Hepatocyte (in vitro differentiated cells): Measurements from ENCODE around the gene SDK1. TPM values are rescaled to one million over a fixed set of nuclear protein-coding genes. Genes with fewer than 3 reads are reported as not detected.

Source experiments
- DNase-seq: peaks from one replicate; pipeline ENCODE4 v3.0.0-alpha.2; 2016; ENCODE audit warnings: low spot score
- H2AFZ ChIP-seq: fragments of 200-600 bp; sonication (generic); 2 replicates; pipeline ENCODE4 v1.6.0; 2016; ENCODE audit warnings: antibody characterized with exemption, mild to moderate bottlenecking
- H3K27ac ChIP-seq: fragments of 200-600 bp; sonication (generic); 2 replicates; pipeline ENCODE4 v1.5.1; 2016; ENCODE audit warnings: mild to moderate bottlenecking
- H3K27me3 ChIP-seq: fragments of 200-600 bp; sonication (generic); 2 replicates; pipeline ENCODE4 v1.6.1; 2016
- H3K36me3 ChIP-seq: fragments of 200-600 bp; sonication (generic); replicated peaks from 2 replicates; pipeline ENCODE4 v1.5.1; 2016; ENCODE audit warnings: low read depth; ENCODE audit not compliant: insufficient read depth
- H3K4me1 ChIP-seq: fragments of 200-600 bp; sonication (generic); 2 replicates; pipeline ENCODE4 v1.5.1; 2016; ENCODE audit warnings: mild to moderate bottlenecking, moderate library complexity; ENCODE audit not compliant: insufficient read depth
- H3K4me2 ChIP-seq: fragments of 200-600 bp; sonication (generic); 2 replicates; pipeline ENCODE4 v1.6.0; 2016
- H3K4me3 ChIP-seq: fragments of 200-600 bp; sonication (generic); 2 replicates; pipeline ENCODE4 v1.5.1; 2016; ENCODE audit warnings: mild to moderate bottlenecking
- H3K79me2 ChIP-seq: fragments of 200-600 bp; sonication (generic); 2 replicates; pipeline ENCODE4 v1.6.0; 2017; ENCODE audit warnings: mild to moderate bottlenecking
- H3K9me2 ChIP-seq: fragments of 200-600 bp; sonication (generic); replicated peaks from 2 replicates; pipeline ENCODE4 v1.6.0; 2017; ENCODE audit warnings: mild to moderate bottlenecking; ENCODE audit not compliant: insufficient read depth
- H3K9me3 ChIP-seq: fragments of 200-600 bp; sonication (generic); 2 replicates; pipeline ENCODE4 v1.5.1; 2016; ENCODE audit warnings: low read depth, mild to moderate bottlenecking
- H4K20me1 ChIP-seq: fragments of 200-600 bp; sonication (generic); 2 replicates; pipeline ENCODE4 v1.6.0; 2016; ENCODE audit warnings: mild to moderate bottlenecking; ENCODE audit not compliant: insufficient read depth, poor library complexity, severe bottlenecking
- CTCF ChIP-seq: fragments of 200-600 bp; sonication (generic); IDR thresholded peaks from 2 replicates; pipeline ENCODE4 v1.5.1; 2016; ENCODE audit warnings: antibody characterized with exemption, mild to moderate bottlenecking; ENCODE audit not compliant: poor library complexity
- EZH2 ChIP-seq: fragments of 200-600 bp; sonication (generic); IDR thresholded peaks from 2 replicates; pipeline ENCODE4 v1.6.1; 2016; ENCODE audit warnings: antibody characterized with exemption, mild to moderate bottlenecking, borderline replicate concordance
- EZH2phosphoT487 ChIP-seq: fragments of 200-600 bp; sonication (generic); IDR thresholded peaks from one replicate; pipeline ENCODE4 v1.6.1; 2018; ENCODE audit warnings: antibody characterized with exemption, mild to moderate bottlenecking, low read depth, moderate library complexity; ENCODE audit not compliant: unreplicated experiment, severe bottlenecking
- WGBS: methylation state at CpG from one replicate; pipeline ENCODE4 v1.1.6; 2016; ENCODE audit warnings: low lambda C conversion rate; ENCODE audit errors: missing lambda C conversion rate; 5-methylcytosine and 5-hydroxymethylcytosine counted together
- polyA plus RNA-seq: library from polyadenylated mRNA; unstranded; fragments of >200 nt; fragmentation: Nextera tagmentation; extraction: Ambion mirVana; gene quantifications from 2 replicates; pipeline ENCODE4 v1.2.1, GENCODE V29; 2016
- total RNA-seq: library from RNA; depleted of rRNA; stranded (reverse); fragments of >200 nt; gene quantifications from 2 replicates; pipeline ENCODE4 v1.2.3, GENCODE V29; 2014

Gene SDK1
- total and polyA plus RNA-seq, 2 experiments from 2014 or later = 4.3 to 10.0 TPM

- no peak for DNase-seq
- Histone ChIP-seq H2AFZ (no peak overlapping the region), H3K4me1 (no peaks in the 10 kb centered on the region), H3K4me3 (no peak overlapping the region), H3K4me2 (no peak overlapping the region), H4K20me1 (no peaks in the 10 kb centered on the region), H3K27me3 (no peaks in the 10 kb centered on the region), H3K36me3 (no peaks in the 10 kb centered on the region), H3K9me2 (no peaks in the 10 kb centered on the region), H3K79me2 (no peaks in the 10 kb centered on the region), H3K27ac (no peak overlapping the region), H3K9me3 (peaks cover 16% of the 10 kb centered on the region)
- 71% methylated on average over 8 of the region's 8 CpGs for WGBS
- no peak for TF ChIP-seq CTCF
- TF ChIP-seq EZH2phosphoT487 = no peak
- no peak for TF ChIP-seq EZH2
Measured at GRCh38 chr7:3778345-3778744, 477.3 kb downstream of the SDK1 start.

DNA sequence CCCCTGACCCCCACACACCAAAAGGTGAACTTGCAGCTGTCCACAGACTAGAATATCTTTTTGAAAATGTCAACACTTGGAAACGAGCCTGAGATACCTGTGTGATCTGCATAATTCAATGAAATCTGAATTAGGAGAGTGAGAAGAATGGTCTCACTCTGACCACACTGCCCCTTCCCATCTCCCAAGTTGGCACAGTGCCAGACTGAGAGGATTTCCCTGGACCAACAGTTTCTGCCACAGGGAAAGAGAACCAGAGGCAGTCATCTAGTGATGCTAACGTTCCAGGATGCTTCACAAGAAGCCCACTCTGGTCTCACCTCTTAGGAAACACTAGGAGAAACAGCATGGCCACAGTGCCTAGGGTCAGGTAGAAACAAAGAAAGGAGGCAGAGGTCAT lies 479.0 kb downstream of the SDK1 start:
- no peak overlapping the region for H3K4me2 ChIP-seq
- peaks cover 16% of the 10 kb centered on the region for H3K9me3 ChIP-seq
- WGBS = 96% methylated on average over 2 of the region's 2 CpGs
- no peaks in the 10 kb centered on the region for H3K4me1 ChIP-seq
- H2AFZ ChIP-seq = no peak overlapping the region
- no peaks in the 10 kb centered on the region for H3K27me3 ChIP-seq
- no peaks in the 10 kb centered on the region for H3K79me2 ChIP-seq
- DNase-seq = no peak
- no peak for TF ChIP-seq EZH2phosphoT487
- TF ChIP-seq EZH2 = no peak
- TF ChIP-seq CTCF = no peak
- no peak overlapping the region for H3K4me3 ChIP-seq
- H3K27ac ChIP-seq = no peak overlapping the region
- H4K20me1 ChIP-seq = no peaks in the 10 kb centered on the region
- no peaks in the 10 kb centered on the region for H3K36me3 ChIP-seq
- no peaks in the 10 kb centered on the region for H3K9me2 ChIP-seq

GRCh38 chr7:3780525-3780924 lies 479.5 kb downstream of the SDK1 start:
- H3K9me2 ChIP-seq = no peaks in the 10 kb centered on the region
- no peak overlapping the region for H3K27ac ChIP-seq
- H3K4me1 ChIP-seq = no peaks in the 10 kb centered on the region
- 95% methylated on average over 2 of the region's 2 CpGs for WGBS
- H4K20me1 ChIP-seq = no peaks in the 10 kb centered on the region
- no peaks in the 10 kb centered on the region for H3K36me3 ChIP-seq
- H3K4me2 ChIP-seq = no peak overlapping the region
- H3K4me3 ChIP-seq = no peak overlapping the region
- no peaks in the 10 kb centered on the region for H3K79me2 ChIP-seq
- no peak overlapping the region for H2AFZ ChIP-seq
- TF ChIP-seq EZH2phosphoT487 (no peak), EZH2 (no peak), CTCF (no peak)
- peaks cover 16% of the 10 kb centered on the region for H3K9me3 ChIP-seq
- H3K27me3 ChIP-seq = no peaks in the 10 kb centered on the region
- no peak for DNase-seq

GRCh38 chr7:3781607-3782006 lies 480.6 kb downstream of the SDK1 start:
- 92% methylated on average over 1 of the region's 1 CpG for WGBS
- no peak overlapping the region for H3K4me3 ChIP-seq
- H3K9me2 ChIP-seq = no peaks in the 10 kb centered on the region
- no peak overlapping the region for H2AFZ ChIP-seq
- H3K9me3 ChIP-seq = peaks cover 16% of the 10 kb centered on the region
- DNase-seq = no peak
- TF ChIP-seq CTCF (no peak), EZH2phosphoT487 (no peak), EZH2 (no peak)
- no peaks in the 10 kb centered on the region for H3K79me2 ChIP-seq
- no peaks in the 10 kb centered on the region for H3K4me1 ChIP-seq
- no peak overlapping the region for H3K4me2 ChIP-seq
- no peaks in the 10 kb centered on the region for H3K36me3 ChIP-seq
- H3K27ac ChIP-seq = no peak overlapping the region
- no peaks in the 10 kb centered on the region for H3K27me3 ChIP-seq
- H4K20me1 ChIP-seq = no peaks in the 10 kb centered on the region
